ENCODE data around the gene ANXA4.

ANXA4 gene

DNA sequence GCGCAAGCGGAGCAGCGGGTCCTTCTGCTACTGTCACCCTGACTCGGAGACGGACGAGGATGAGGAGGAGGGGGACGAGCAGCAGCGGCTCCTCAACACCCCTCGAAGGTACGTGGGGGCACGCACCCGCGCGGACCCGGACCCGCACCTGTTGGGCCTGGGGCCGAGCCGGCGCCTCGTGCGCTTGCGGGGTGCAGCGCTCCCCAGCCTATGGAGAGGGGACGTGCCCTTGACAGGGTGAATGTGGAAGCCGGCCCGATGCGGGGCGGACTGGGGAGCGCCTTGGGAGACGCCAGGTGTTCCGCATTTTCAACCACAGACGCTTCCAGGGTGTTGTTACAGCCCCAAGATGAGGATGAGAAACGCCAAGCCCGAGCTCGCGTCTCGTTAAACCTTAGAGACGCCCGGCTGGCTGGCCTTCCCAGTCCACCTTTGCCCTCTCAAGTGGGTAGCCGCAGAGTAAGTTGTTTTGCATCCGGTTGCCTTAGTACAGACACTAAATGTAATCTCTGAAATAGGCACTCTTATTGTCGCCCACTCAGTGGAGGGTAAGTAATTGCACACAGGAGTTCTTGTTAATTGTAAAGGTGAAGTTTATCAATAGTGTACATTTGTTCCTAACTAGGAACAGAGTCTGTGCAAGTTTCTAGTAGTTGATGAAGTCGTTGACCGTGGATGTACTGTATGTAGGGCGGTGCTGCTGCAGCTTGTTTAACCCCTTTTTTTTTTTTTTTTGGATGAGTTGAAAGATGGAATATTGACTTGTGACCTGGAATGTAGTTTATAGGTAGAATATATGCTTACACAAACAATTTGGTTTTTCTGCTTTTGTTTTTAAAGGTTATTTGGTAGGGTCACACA lies 88.3 kb downstream of the ANXA4 start:
- TF ChIP-seq, protein P1, sequence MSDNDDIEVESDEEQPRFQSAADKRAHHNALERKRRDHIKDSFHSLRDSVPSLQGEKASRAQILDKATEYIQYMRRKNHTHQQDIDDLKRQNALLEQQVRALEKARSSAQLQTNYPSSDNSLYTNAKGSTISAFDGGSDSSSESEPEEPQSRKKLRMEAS (IDR thresholded peaks at IDR 0.05): no peak
- no peak for TF ChIP-seq CEBPB (IDR thresholded peaks at IDR 0.05)
- TF ChIP-seq EP300 (IDR thresholded peaks at IDR 0.05; ENCODE audit: borderline replicate concordance): no peak
- TF ChIP-seq YY1 (IDR thresholded peaks at IDR 0.05; ENCODE audit: low read depth): no peak
- no peak for TF ChIP-seq TAF1 (IDR thresholded peaks at IDR 0.05; ENCODE audit: low read depth)
- TF ChIP-seq, protein P2, sequence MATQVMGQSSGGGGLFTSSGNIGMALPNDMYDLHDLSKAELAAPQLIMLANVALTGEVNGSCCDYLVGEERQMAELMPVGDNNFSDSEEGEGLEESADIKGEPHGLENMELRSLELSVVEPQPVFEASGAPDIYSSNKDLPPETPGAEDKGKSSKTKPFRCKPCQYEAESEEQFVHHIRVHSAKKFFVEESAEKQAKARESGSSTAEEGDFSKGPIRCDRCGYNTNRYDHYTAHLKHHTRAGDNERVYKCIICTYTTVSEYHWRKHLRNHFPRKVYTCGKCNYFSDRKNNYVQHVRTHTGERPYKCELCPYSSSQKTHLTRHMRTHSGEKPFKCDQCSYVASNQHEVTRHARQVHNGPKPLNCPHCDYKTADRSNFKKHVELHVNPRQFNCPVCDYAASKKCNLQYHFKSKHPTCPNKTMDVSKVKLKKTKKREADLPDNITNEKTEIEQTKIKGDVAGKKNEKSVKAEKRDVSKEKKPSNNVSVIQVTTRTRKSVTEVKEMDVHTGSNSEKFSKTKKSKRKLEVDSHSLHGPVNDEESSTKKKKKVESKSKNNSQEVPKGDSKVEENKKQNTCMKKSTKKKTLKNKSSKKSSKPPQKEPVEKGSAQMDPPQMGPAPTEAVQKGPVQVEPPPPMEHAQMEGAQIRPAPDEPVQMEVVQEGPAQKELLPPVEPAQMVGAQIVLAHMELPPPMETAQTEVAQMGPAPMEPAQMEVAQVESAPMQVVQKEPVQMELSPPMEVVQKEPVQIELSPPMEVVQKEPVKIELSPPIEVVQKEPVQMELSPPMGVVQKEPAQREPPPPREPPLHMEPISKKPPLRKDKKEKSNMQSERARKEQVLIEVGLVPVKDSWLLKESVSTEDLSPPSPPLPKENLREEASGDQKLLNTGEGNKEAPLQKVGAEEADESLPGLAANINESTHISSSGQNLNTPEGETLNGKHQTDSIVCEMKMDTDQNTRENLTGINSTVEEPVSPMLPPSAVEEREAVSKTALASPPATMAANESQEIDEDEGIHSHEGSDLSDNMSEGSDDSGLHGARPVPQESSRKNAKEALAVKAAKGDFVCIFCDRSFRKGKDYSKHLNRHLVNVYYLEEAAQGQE (IDR thresholded peaks at IDR 0.05; ENCODE audit: low read depth): no peak
- TF ChIP-seq RAD21 (IDR thresholded peaks at IDR 0.05; ENCODE audit: low read depth): no peak
- no peak for TF ChIP-seq CREB1 (IDR thresholded peaks at IDR 0.05; ENCODE audit: low read depth)
- TF ChIP-seq, protein P3, sequence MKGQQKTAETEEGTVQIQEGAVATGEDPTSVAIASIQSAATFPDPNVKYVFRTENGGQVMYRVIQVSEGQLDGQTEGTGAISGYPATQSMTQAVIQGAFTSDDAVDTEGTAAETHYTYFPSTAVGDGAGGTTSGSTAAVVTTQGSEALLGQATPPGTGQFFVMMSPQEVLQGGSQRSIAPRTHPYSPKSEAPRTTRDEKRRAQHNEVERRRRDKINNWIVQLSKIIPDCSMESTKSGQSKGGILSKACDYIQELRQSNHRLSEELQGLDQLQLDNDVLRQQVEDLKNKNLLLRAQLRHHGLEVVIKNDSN (IDR thresholded peaks at IDR 0.05): no peak
- no peak for TF ChIP-seq NFIC (IDR thresholded peaks at IDR 0.05)
- TF ChIP-seq FOXM1 (IDR thresholded peaks at IDR 0.05; ENCODE audit: borderline replicate concordance, low read depth): no peak

DNA sequence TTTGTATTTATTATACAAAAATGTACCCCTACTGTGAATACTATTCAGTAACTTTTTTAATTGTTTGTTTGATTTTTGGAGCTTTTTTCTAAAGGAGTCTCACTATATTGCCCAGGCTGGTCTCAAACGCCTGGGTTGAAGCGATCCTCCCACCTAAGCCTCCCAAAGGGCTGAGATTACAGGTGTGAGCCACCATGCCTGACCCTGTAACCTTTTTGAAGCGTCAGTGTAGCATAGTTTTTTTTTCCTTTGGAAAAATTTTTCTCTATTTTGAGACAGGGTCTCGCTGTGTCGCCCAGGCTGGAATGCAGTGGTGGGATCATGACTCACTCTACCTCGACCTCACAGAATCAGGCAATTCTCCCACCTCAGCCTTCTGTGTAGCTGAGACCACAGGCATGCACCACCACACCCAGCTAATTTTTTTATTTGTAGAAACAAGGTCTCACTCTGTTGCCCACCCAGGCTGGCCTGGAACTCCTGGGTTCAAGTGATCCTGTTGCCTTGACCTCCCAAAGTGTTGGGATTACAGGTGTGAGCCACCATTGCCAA lies 89.5 kb downstream of the ANXA4 start:
- TF ChIP-seq FOXM1 (IDR thresholded peaks at IDR 0.05; ENCODE audit: borderline replicate concordance, low read depth) (no peak), EGR1 (IDR thresholded peaks at IDR 0.05) (no peak), CEBPB (IDR thresholded peaks at IDR 0.05) (no peak), ZBTB7A (IDR thresholded peaks at IDR 0.05; ENCODE audit: low read depth) (no peak)
- TF ChIP-seq, protein P1 (IDR thresholded peaks at IDR 0.05): no peak

DNA sequence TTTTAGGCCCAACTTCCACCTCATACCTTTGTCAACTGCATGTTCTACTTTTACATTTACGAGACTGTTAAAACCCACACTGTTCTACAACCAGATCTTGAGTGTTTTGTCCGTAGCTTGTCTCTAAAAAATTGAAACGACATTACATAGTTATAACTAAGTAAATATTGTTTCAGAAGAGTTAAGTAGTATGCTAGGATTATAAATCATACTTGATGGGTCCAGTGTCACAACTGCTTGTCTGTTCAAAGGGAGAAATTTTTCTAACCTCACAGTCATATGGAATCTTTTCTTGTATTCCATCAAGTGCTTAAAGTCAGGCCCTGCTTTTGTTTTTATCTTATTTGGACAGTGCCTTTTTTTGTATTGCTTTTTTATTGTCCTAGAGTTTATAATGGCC lies 91.8 kb downstream of the ANXA4 start:
- TF ChIP-seq TEAD4 (IDR thresholded peaks at IDR 0.05) (no peak), FOXM1 (IDR thresholded peaks at IDR 0.05; ENCODE audit: borderline replicate concordance, low read depth) (no peak), NFIC (IDR thresholded peaks at IDR 0.05) (no peak), YY1 (IDR thresholded peaks at IDR 0.05; ENCODE audit: low read depth) (no peak), EP300 (IDR thresholded peaks at IDR 0.05; ENCODE audit: borderline replicate concordance) (no peak), RAD21 (IDR thresholded peaks at IDR 0.05; ENCODE audit: low read depth) (no peak), CEBPB (IDR thresholded peaks at IDR 0.05) (no peak)
- TF ChIP-seq, protein P1 (IDR thresholded peaks at IDR 0.05): no peak
- TF ChIP-seq, protein P2 (IDR thresholded peaks at IDR 0.05; ENCODE audit: low read depth): no peak
- TF ChIP-seq, protein P3 (IDR thresholded peaks at IDR 0.05): no peak

DNA sequence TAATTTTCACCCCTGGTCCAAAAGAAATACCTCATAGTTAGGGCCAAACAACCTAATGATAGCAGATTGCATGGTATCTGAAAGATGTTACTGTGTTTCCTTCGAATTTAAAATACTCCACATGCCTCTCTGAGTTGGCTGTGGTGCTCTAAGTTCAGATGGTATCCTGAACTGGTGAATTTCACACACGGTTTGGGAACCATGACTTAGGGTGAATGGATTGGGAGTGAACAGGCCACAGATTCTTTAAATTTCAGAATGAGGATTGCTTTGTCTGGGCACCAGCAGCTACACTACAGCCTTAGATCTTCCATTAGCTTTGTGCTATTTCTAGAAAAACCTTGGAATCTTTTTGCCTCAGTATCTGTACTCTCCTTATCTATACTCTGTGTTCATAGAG lies 93.7 kb downstream of the ANXA4 start:
- TF ChIP-seq FOXM1 (IDR thresholded peaks at IDR 0.05; ENCODE audit: borderline replicate concordance, low read depth): no peak
- TF ChIP-seq, protein P2 (IDR thresholded peaks at IDR 0.05; ENCODE audit: low read depth): no peak
- TF ChIP-seq, protein P3 (IDR thresholded peaks at IDR 0.05): no peak
- no peak for TF ChIP-seq TCF12 (IDR thresholded peaks at IDR 0.05; ENCODE audit: low read depth)
- TF ChIP-seq NFIC (IDR thresholded peaks at IDR 0.05): no peak
- TF ChIP-seq TAF1 (IDR thresholded peaks at IDR 0.05; ENCODE audit: low read depth): no peak
- TF ChIP-seq CEBPB (IDR thresholded peaks at IDR 0.05): no peak
- TF ChIP-seq, protein P1 (IDR thresholded peaks at IDR 0.05): no peak
- no peak for TF ChIP-seq EP300 (IDR thresholded peaks at IDR 0.05; ENCODE audit: borderline replicate concordance)
- no peak for TF ChIP-seq ZBTB7A (IDR thresholded peaks at IDR 0.05; ENCODE audit: low read depth)
- TF ChIP-seq YY1 (IDR thresholded peaks at IDR 0.05; ENCODE audit: low read depth): no peak
- no peak for TF ChIP-seq EGR1 (IDR thresholded peaks at IDR 0.05)
- no peak for TF ChIP-seq CREB1 (IDR thresholded peaks at IDR 0.05; ENCODE audit: low read depth)
- no peak for TF ChIP-seq RAD21 (IDR thresholded peaks at IDR 0.05; ENCODE audit: low read depth)
- TF ChIP-seq TEAD4 (IDR thresholded peaks at IDR 0.05): no peak

All from Ishikawa (cell line).